Common myeloid progenitor, CD34-positive (primary cell): ENCODE results near the gene KLHL15.
"Not testable (repeated sequence)": the region's sequence is repeated elsewhere in the genome, so short reads cannot be mapped to it uniquely, and the experiment has no call there.

Experiments
- CTCF ChIA-PET: fragments of 350-600 bp; sonication (Branson Sonifier 250); formaldehyde crosslinking; loops from one replicate; lab custom pipeline; 2021; ENCODE audit warnings: antibody characterized with exemption; lab: Charles Lee
- POLR2A ChIA-PET: fragments of 350-600 bp; sonication (Branson Sonifier 250); formaldehyde crosslinking; loops from one replicate; lab custom pipeline; 2021; ENCODE audit warnings: antibody characterized with exemption; lab: Charles Lee
- DNase-seq, 3 donors: peaks; one replicate each; pipeline versions ENCODE4 v3.0.0 to v3.0.0-alpha.2; 2013
- H3K27ac ChIP-seq, 2 experiments: 1 replicate in 1 of 2; 2 replicates in 1 of 2; pipeline ENCODE4 v1.7.0; 2013; ENCODE audit warnings: inconsistent platforms in 2 of 2, low read length in 2 of 2, mild to moderate bottlenecking in 2 of 2, low read depth in 1 of 2, moderate library complexity in 1 of 2; ENCODE audit not compliant: severe bottlenecking in 2 of 2, insufficient read depth in 1 of 2, poor library complexity in 1 of 2
- H3K27me3 ChIP-seq, 5 experiments: replicated peaks in 2 of 5; 1 replicate in 3 of 5; 2 replicates in 2 of 5; pipeline versions ENCODE4 v1.6.1 to v1.7.0; 2013; ENCODE audit warnings: low read length in 4 of 5, mild to moderate bottlenecking in 2 of 5, moderate library complexity in 2 of 5, inconsistent platforms in 1 of 5; ENCODE audit not compliant: insufficient read depth in 5 of 5, control insufficient read depth in 4 of 5
- H3K36me3 ChIP-seq, 4 experiments: 1 replicate in 2 of 4; 2 replicates in 2 of 4; pipeline versions ENCODE4 v1.6.1 to v1.7.0; 2013; ENCODE audit warnings: low read length in 3 of 4, control low read depth in 1 of 4, mild to moderate bottlenecking in 1 of 4; ENCODE audit not compliant: control insufficient read depth in 4 of 4, insufficient read depth in 4 of 4
- H3K4me1 ChIP-seq, 4 experiments: 1 replicate in 3 of 4; 2 replicates in 1 of 4; pipeline versions ENCODE4 v1.6.1 to v1.7.1; 2013; ENCODE audit warnings: low read length in 3 of 4, mild to moderate bottlenecking in 3 of 4, control low read depth in 1 of 4, inconsistent platforms in 1 of 4, moderate library complexity in 1 of 4; ENCODE audit not compliant: control insufficient read depth in 4 of 4, insufficient read depth in 4 of 4; ENCODE audit errors: control extremely low read depth in 1 of 4
- H3K4me3 ChIP-seq, 7 experiments: 1 replicate in 4 of 7; 2 replicates in 3 of 7; pipeline versions ENCODE4 v1.5.1 to v1.7.0; 2013; ENCODE audit warnings: mild to moderate bottlenecking in 7 of 7, low read length in 6 of 7, moderate library complexity in 6 of 7, inconsistent platforms in 2 of 7, low read depth in 2 of 7, control low read depth in 1 of 7; ENCODE audit not compliant: insufficient read depth in 4 of 7, control insufficient read depth in 1 of 7; ENCODE audit errors: extremely low read depth in 1 of 7
- H3K9me3 ChIP-seq, 5 experiments: 1 replicate in 4 of 5; 2 replicates in 1 of 5; pipeline versions ENCODE4 v1.6.1 to v1.7.1; 2013; ENCODE audit warnings: low read length in 4 of 5, mild to moderate bottlenecking in 2 of 5, inconsistent platforms in 1 of 5, low read depth in 1 of 5, moderate library complexity in 1 of 5; ENCODE audit not compliant: control insufficient read depth in 4 of 5, insufficient read depth in 2 of 5; ENCODE audit errors: control extremely low read depth in 1 of 5
- WGBS: methylation state at CpG from one replicate; pipeline ENCODE4 v1.1.5; 2013; ENCODE audit not compliant: insufficient coverage; 5-methylcytosine and 5-hydroxymethylcytosine counted together

Gene KLHL15

GRCh38 chrX:24049643-24050042, 22.7 kb upstream of the KLHL15 start:
- 96% methylated on average over 7 of the region's 24 CpGs for WGBS
- H3K27me3 ChIP-seq, H3K9me3 ChIP-seq, H3K4me1 ChIP-seq, CTCF ChIA-PET, DNase-seq, H3K27ac ChIP-seq, H3K4me3 ChIP-seq, H3K36me3 ChIP-seq: not testable (repeated sequence)
- POLR2A ChIA-PET = interaction anchor here (0.6 kb wide), 1 partner anchor 566 kb away, joined by 5 read pairs; no protein-coding TSS in a partner anchor

DNA sequence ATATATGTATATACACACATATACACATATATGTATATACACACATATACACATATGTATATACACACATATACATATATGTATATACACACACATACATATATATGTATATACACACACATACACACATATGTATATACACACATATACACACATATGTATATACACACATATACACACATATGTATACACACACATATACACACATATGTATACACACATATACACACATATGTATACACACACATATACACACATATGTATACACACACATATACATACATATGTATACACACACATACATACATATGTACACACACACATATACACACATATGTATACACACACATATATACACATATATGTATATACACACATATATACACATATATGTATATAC, 19.1 kb upstream of the KLHL15 start:
- H3K4me1 ChIP-seq, CTCF ChIA-PET, DNase-seq, H3K4me3 ChIP-seq, H3K27ac ChIP-seq, H3K9me3 ChIP-seq, POLR2A ChIA-PET, H3K27me3 ChIP-seq, H3K36me3 ChIP-seq: not testable (repeated sequence)

- Histone ChIP-seq H3K36me3 (no peaks in the 10 kb centered on the region), H3K9me3 (no peaks in the 10 kb centered on the region), H3K4me3 (no peak overlapping the region), H3K27ac (no peak overlapping the region), H3K27me3 (peaks cover 0 to 19% (median 0%) of the 10 kb centered on the region in 5 experiments), H3K4me1 (no peaks in the 10 kb centered on the region)
- POLR2A ChIA-PET = no interaction called here
- no peak for DNase-seq
- CTCF ChIA-PET = no interaction called here
- WGBS = 88% methylated on average over 3 of the region's 4 CpGs
These were observed 10.7 kb upstream of the KLHL15 start for GRCh38 chrX:24037729-24038128.

- POLR2A ChIA-PET = no interaction called here
- H3K27me3 ChIP-seq = peaks cover 0 to 27% (median 0%) of the 10 kb centered on the region in 5 experiments
- no peak for DNase-seq
- no peaks in the 10 kb centered on the region for H3K36me3 ChIP-seq
- 84% methylated on average over 5 of the region's 5 CpGs for WGBS
- no peaks in the 10 kb centered on the region for H3K4me1 ChIP-seq
- CTCF ChIA-PET = interaction anchor here (0.7 to 1.7 kb wide), 2 partner anchors 8 to 19 kb away, joined by 3 to 5 read pairs; no protein-coding TSS in a partner anchor
- H3K4me3 ChIP-seq = no peak overlapping the region
- H3K9me3 ChIP-seq = no peaks in the 10 kb centered on the region
- H3K27ac ChIP-seq = no peak overlapping the region
These were observed 7.5 kb upstream of the KLHL15 start for GRCh38 chrX:24034485-24034884.

DNA sequence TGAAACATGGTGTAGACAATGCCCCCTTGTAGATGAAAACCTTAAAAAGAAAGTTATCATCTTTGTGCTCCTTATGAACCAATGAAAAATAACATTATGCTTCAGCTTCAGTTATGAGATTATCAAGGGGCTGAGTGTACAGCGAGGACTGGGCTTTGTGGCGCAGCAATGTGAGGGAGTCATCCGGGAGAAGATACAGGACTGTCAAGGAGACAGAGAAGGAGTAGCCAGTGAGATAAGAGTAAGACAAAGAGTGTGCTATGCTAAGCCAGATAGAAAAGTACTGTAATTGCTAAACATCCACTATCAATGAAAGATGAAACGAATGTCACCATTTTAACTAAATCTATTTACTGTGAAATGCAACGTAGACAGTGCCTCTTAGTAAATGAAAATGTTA, 3.6 kb upstream of the KLHL15 start:
- H3K27me3 ChIP-seq = peaks cover 0 to 28% (median 0%) of the 10 kb centered on the region in 5 experiments
- DNase-seq = no peak
- WGBS = 90% methylated on average over 3 of the region's 5 CpGs
- no peak overlapping the region for H3K27ac ChIP-seq
- ChIA-PET CTCF (no interaction called here), POLR2A (no interaction called here)
- H3K36me3 ChIP-seq = no peaks in the 10 kb centered on the region
- H3K4me3 ChIP-seq = no peak overlapping the region
- H3K4me1 ChIP-seq = peaks cover 0 to 5% (median 1%) of the 10 kb centered on the region in 4 experiments
- H3K9me3 ChIP-seq = no peaks in the 10 kb centered on the region

- WGBS = 88% methylated on average over 4 of the region's 6 CpGs
- H3K36me3 ChIP-seq = no peaks in the 10 kb centered on the region
- H3K9me3 ChIP-seq = no peaks in the 10 kb centered on the region
- CTCF ChIA-PET = interaction anchor here (1.1 kb wide), 1 partner anchor 120 kb away, joined by 3 read pairs; the partner anchor contains the start of genes APOO and CXorf58
- no peak for DNase-seq
- H3K4me3 ChIP-seq = no peak overlapping the region
- POLR2A ChIA-PET = no interaction called here
- peaks cover 0 to 5% (median 2%) of the 10 kb centered on the region in 4 experiments for H3K4me1 ChIP-seq
- no peak overlapping the region for H3K27ac ChIP-seq
- peaks cover 0 to 33% (median 0%) of the 10 kb centered on the region in 5 experiments for H3K27me3 ChIP-seq
These were observed 999 bp upstream of the KLHL15 start for GRCh38 chrX:24027985-24028384.

- H3K9me3 ChIP-seq = no peaks in the 10 kb centered on the region
- ChIA-PET CTCF (interaction anchor here (0.7 to 2.3 kb wide), 5 partner anchors 8 to 27 kb away, joined by 3 to 14 read pairs (median 4); no protein-coding TSS in a partner anchor), POLR2A (interaction anchor here (1.1 kb wide), 1 partner anchor 28 kb away, joined by 10 read pairs; the partner anchor contains the start of gene EIF2S3)
- no peaks in the 10 kb centered on the region for H3K36me3 ChIP-seq
- H3K4me3 ChIP-seq = peak overlapping the region in 6 of 7 experiments; percentile 61 to 84 (median 71)
- DNase-seq = peak in 2 of 3 donors; percentile 19 to 23
- peaks cover under 1 to 5% (median 2%) of the 10 kb centered on the region in 4 experiments for H3K4me1 ChIP-seq
- peak overlapping the region; percentile 80 to 95 for H3K27ac ChIP-seq
- H3K27me3 ChIP-seq = peaks cover 0 to 26% (median 0%) of the 10 kb centered on the region in 5 experiments
- 27% methylated on average over 9 of the region's 13 CpGs for WGBS
These were observed 554 bp downstream of the KLHL15 start for GRCh38 chrX:24026432-24026831.
